GM12875 (cell line): ENCODE results near the gene PIK3C2A.

Source experiments
- H3K4me3 ChIP-seq: one replicate; pipeline ENCODE4 v1.5.1; 2011; ENCODE audit warnings: low read depth, low read length, control low read depth
- CTCF ChIP-seq: IDR thresholded peaks from 2 replicates; pipeline ENCODE4 v1.5.1; 2011; ENCODE audit warnings: low read depth, mild to moderate bottlenecking, control low read depth, inconsistent platforms, low read length, moderate library complexity, borderline replicate concordance; ENCODE audit not compliant: insufficient read depth

PIK3C2A gene

GRCh38 chr11:17208257-17208999 lies 642 bp upstream of the PIK3C2A start:
- peak overlapping the region; percentile 97 for H3K4me3 ChIP-seq
- no peak for TF ChIP-seq CTCF

- H3K4me3 ChIP-seq = no peak overlapping the region
Observed at GRCh38 chr11:17206463-17206862, 1.3 kb downstream of the PIK3C2A start.

GRCh38 chr11:17197431-17197898 lies 10.3 kb downstream of the PIK3C2A start:
- no peak for TF ChIP-seq CTCF

More at GRCh38 chr11:17206463-17206862, 1.3 kb downstream of the PIK3C2A start:
- no peak for TF ChIP-seq CTCF

GRCh38 chr11:17188675-17189074 lies 19.1 kb downstream of the PIK3C2A start:
- no peak overlapping the region for H3K4me3 ChIP-seq
- TF ChIP-seq CTCF = no peak

More at GRCh38 chr11:17197431-17197898, 10.3 kb downstream of the PIK3C2A start:
- no peak overlapping the region for H3K4me3 ChIP-seq

GRCh38 chr11:17186932-17187692 lies 20.7 kb downstream of the PIK3C2A start:
- no peak for TF ChIP-seq CTCF
- H3K4me3 ChIP-seq = no peak overlapping the region

- no peak overlapping the region for H3K4me3 ChIP-seq
- TF ChIP-seq CTCF = no peak
Observed at GRCh38 chr11:17185938-17186337, 21.8 kb downstream of the PIK3C2A start.
